ENCODE results near the gene RTCB. TPM values are rescaled to one million over a fixed set of nuclear protein-coding genes. Genes with fewer than 3 reads are reported as not detected.

Gene RTCB
- total RNA-seq, 1 donor from 2014 or later = 165 TPM

- Histone ChIP-seq H3K4me3 (ENCODE audit: low read depth, low read length) (no peak overlapping the region), H3K36me3 (ENCODE audit: control insufficient read depth, insufficient read depth, low read length) (peaks cover 26% of the 10 kb centered on the region), H3K27me3 (ENCODE audit: control insufficient read depth, insufficient read depth, low read length) (no peaks in the 10 kb centered on the region)
- DNase-seq (ENCODE audit: low read depth) (no peak), FAIRE-seq (no peak)
- TF ChIP-seq CTCF (IDR thresholded peaks at IDR 0.05; ENCODE audit: insufficient read depth, low read length, severe bottlenecking) = no peak
Measured at GRCh38 chr22:32395107-32395506, 16.9 kb downstream of the RTCB start.

DNA sequence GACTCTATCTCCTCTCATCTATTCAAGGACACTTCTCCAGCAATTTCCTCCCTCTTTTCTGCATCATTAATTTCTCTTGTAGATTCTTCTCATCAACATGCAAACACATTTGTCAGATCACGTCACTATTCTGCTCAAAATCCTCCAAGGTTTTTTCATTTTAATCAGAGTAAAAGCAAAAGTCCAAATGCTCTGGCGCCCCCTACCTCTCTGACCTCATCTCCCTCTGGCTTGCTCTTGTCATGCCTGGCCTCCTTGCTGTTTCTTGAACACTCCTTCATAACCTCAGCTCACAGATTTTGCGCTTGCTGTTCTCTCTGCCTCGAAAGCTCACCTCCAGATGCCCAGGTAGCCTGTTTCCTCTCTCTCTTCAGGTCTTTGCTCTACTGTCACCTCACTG lies 22.4 kb downstream of the RTCB start:
- FAIRE-seq = no peak
- peak; percentile 52 for TF ChIP-seq CTCF (IDR thresholded peaks at IDR 0.05; ENCODE audit: insufficient read depth, low read length, severe bottlenecking)
- peaks cover 19% of the 10 kb centered on the region for H3K36me3 ChIP-seq (ENCODE audit: control insufficient read depth, insufficient read depth, low read length)

GRCh38 chr22:32385681-32386080 lies 26.4 kb downstream of the RTCB start:
- H3K36me3 ChIP-seq (ENCODE audit: control insufficient read depth, insufficient read depth, low read length) = peaks cover 5% of the 10 kb centered on the region
- FAIRE-seq (no peak), DNase-seq (ENCODE audit: low read depth) (no peak)
- no peak overlapping the region for H3K4me3 ChIP-seq (ENCODE audit: low read depth, low read length)
- no peaks in the 10 kb centered on the region for H3K27me3 ChIP-seq (ENCODE audit: control insufficient read depth, insufficient read depth, low read length)
- no peak for TF ChIP-seq CTCF (IDR thresholded peaks at IDR 0.05; ENCODE audit: insufficient read depth, low read length, severe bottlenecking)

More for the DNA sequence above, 22.4 kb downstream of the RTCB start:
- H3K27me3 ChIP-seq (ENCODE audit: control insufficient read depth, insufficient read depth, low read length) = no peaks in the 10 kb centered on the region
- no peak overlapping the region for H3K4me3 ChIP-seq (ENCODE audit: low read depth, low read length)
- no peak for DNase-seq (ENCODE audit: low read depth)

- no peak overlapping the region for H3K4me3 ChIP-seq (ENCODE audit: low read depth, low read length)
- no peak for TF ChIP-seq CTCF (IDR thresholded peaks at IDR 0.05; ENCODE audit: insufficient read depth, low read length, severe bottlenecking)
- DNase-seq (ENCODE audit: low read depth) = peak; percentile 68
- H3K27me3 ChIP-seq (ENCODE audit: control insufficient read depth, insufficient read depth, low read length) = no peaks in the 10 kb centered on the region
- FAIRE-seq = peak; percentile 82
- H3K36me3 ChIP-seq (ENCODE audit: control insufficient read depth, insufficient read depth, low read length) = no peaks in the 10 kb centered on the region
Measured at GRCh38 chr22:32380991-32381390, 31.1 kb downstream of the RTCB start.

DNA sequence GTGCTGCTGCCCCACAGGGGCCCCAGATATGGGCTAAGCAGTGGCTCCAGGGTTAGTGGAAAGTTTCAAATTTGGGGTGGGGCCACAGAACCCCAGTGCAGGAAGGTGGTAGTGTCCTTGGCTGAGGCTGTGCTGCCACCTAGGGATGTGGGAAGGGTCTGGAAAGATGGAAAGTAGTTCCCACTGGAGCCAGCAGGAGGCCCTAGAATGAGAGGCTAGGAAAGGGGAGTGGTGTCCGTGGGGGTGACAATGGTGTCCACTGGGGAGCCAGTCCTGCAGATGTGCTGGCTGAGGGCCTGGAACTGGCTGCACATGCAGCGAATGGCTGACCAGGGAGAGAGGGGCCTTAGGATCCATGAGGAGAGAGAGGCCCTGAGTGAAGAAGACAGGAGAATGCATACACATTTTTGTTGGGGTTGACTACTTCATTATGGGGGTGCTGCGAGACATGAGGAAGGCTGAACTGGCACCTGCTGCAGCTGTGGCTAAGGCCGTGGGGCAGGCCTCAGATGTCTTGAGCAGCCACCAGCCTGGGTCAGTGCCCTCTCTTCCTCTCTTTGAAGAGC lies 33.3 kb downstream of the RTCB start:
- FAIRE-seq (no peak), DNase-seq (ENCODE audit: low read depth) (peak; percentile 42)
- no peaks in the 10 kb centered on the region for H3K36me3 ChIP-seq (ENCODE audit: control insufficient read depth, insufficient read depth, low read length)
- no peaks in the 10 kb centered on the region for H3K27me3 ChIP-seq (ENCODE audit: control insufficient read depth, insufficient read depth, low read length)
- peak; percentile 79 for TF ChIP-seq CTCF (IDR thresholded peaks at IDR 0.05; ENCODE audit: insufficient read depth, low read length, severe bottlenecking)
- no peak overlapping the region for H3K4me3 ChIP-seq (ENCODE audit: low read depth, low read length)

GRCh38 chr22:32376681-32377080 lies 35.4 kb downstream of the RTCB start:
- TF ChIP-seq CTCF (IDR thresholded peaks at IDR 0.05; ENCODE audit: insufficient read depth, low read length, severe bottlenecking) = no peak
- no peak for DNase-seq (ENCODE audit: low read depth)
- FAIRE-seq = no peak

More at GRCh38 chr22:32376681-32377080, 35.4 kb downstream of the RTCB start:
- no peaks in the 10 kb centered on the region for H3K36me3 ChIP-seq (ENCODE audit: control insufficient read depth, insufficient read depth, low read length)
- H3K27me3 ChIP-seq (ENCODE audit: control insufficient read depth, insufficient read depth, low read length) = no peaks in the 10 kb centered on the region
- no peak overlapping the region for H3K4me3 ChIP-seq (ENCODE audit: low read depth, low read length)

Measured in bronchial epithelial cell (primary cell).